Activated T-cell treated with anti-CD3 and anti-CD28 coated beads, Interleukin-2, amount 50 U/mL, for 4 hours (primary cell): ENCODE results near the gene GP1BB. TPM values are rescaled to one million over a fixed set of nuclear protein-coding genes. Genes with fewer than 3 reads are reported as not detected.

ENCODE experiments used
- ATAC-seq, 2 donors: fragments of 200-7000 bp; cut with Tn5 transposase; one replicate each; pipeline ENCODE4 v1.10.0; 2021
- DNase-seq: peaks from one replicate; pipeline ENCODE4 v3.0.0-alpha.2; 2020
- H3K27me3 Mint-ChIP-seq: one replicate; pipeline ENCODE4 v1.8.0; 2021; ENCODE audit warnings: low read depth, mixed read lengths
- H3K36me3 Mint-ChIP-seq: one replicate; pipeline ENCODE4 v1.8.0; 2022; ENCODE audit warnings: mixed read lengths; ENCODE audit not compliant: insufficient read depth
- H3K4me1 Mint-ChIP-seq: one replicate; pipeline ENCODE4 v1.8.0; 2021; ENCODE audit warnings: low read depth, mixed read lengths
- H3K4me3 Mint-ChIP-seq: one replicate; pipeline ENCODE4 v1.8.0; 2021; ENCODE audit warnings: mild to moderate bottlenecking, moderate library complexity, mixed read lengths
- H3K9me3 Mint-ChIP-seq: one replicate; pipeline ENCODE4 v1.8.0; 2021; ENCODE audit warnings: mixed read lengths
- total RNA-seq, 3 donors: library from RNA; stranded (reverse); gene quantifications; one replicate each; pipeline ENCODE4 v1.2.1, GENCODE V29; 2021

GP1BB gene
- total RNA-seq, 3 donors from 2014 or later = 0.25 to 0.37 TPM; not detected in 1

GRCh38 chr22:19734163-19734562 is 10.8 kb downstream of the GP1BB start:
- H3K4me3 Mint-ChIP-seq = no peak overlapping the region
- ATAC-seq (no peak), DNase-seq (no peak)
- H3K4me1 Mint-ChIP-seq = peaks cover 2% of the 10 kb centered on the region
- no peaks in the 10 kb centered on the region for H3K9me3 Mint-ChIP-seq
- no peaks in the 10 kb centered on the region for H3K36me3 Mint-ChIP-seq
- no peaks in the 10 kb centered on the region for H3K27me3 Mint-ChIP-seq

GRCh38 chr22:19734837-19735382 is 11.6 kb downstream of the GP1BB start:
- peaks cover 2% of the 10 kb centered on the region for H3K4me1 Mint-ChIP-seq
- H3K27me3 Mint-ChIP-seq = no peaks in the 10 kb centered on the region
- H3K9me3 Mint-ChIP-seq = no peaks in the 10 kb centered on the region
- no peak overlapping the region for H3K4me3 Mint-ChIP-seq
- DNase-seq (no peak), ATAC-seq (no peak)
- no peaks in the 10 kb centered on the region for H3K36me3 Mint-ChIP-seq

- ATAC-seq = no peak
- Mint-ChIP-seq H3K9me3 (no peaks in the 10 kb centered on the region), H3K4me3 (no peak overlapping the region)
Observed at GRCh38 chr22:19735665-19736510, 12.5 kb downstream of the GP1BB start.

GRCh38 chr22:19737846-19738663 is 14.7 kb downstream of the GP1BB start:
- Mint-ChIP-seq H3K4me3 (no peak overlapping the region), H3K36me3 (no peaks in the 10 kb centered on the region)

More at GRCh38 chr22:19735665-19736510, 12.5 kb downstream of the GP1BB start:
- DNase-seq = no peak
- H3K27me3 Mint-ChIP-seq = no peaks in the 10 kb centered on the region
- no peaks in the 10 kb centered on the region for H3K4me1 Mint-ChIP-seq
- H3K36me3 Mint-ChIP-seq = no peaks in the 10 kb centered on the region

GRCh38 chr22:19738664-19739447 is 15.5 kb downstream of the GP1BB start:
- Mint-ChIP-seq H3K27me3 (no peaks in the 10 kb centered on the region), H3K9me3 (no peaks in the 10 kb centered on the region), H3K36me3 (no peaks in the 10 kb centered on the region), H3K4me3 (no peak overlapping the region), H3K4me1 (no peaks in the 10 kb centered on the region)
- ATAC-seq = no peak
- no peak for DNase-seq

More at GRCh38 chr22:19737846-19738663, 14.7 kb downstream of the GP1BB start:
- DNase-seq (no peak), ATAC-seq (no peak)
- Mint-ChIP-seq H3K9me3 (no peaks in the 10 kb centered on the region), H3K4me1 (no peaks in the 10 kb centered on the region), H3K27me3 (no peaks in the 10 kb centered on the region)

- no peak for DNase-seq
- no peaks in the 10 kb centered on the region for H3K4me1 Mint-ChIP-seq
- H3K4me3 Mint-ChIP-seq = no peak overlapping the region
- no peaks in the 10 kb centered on the region for H3K36me3 Mint-ChIP-seq
- H3K9me3 Mint-ChIP-seq = no peaks in the 10 kb centered on the region
- H3K27me3 Mint-ChIP-seq = no peaks in the 10 kb centered on the region
- ATAC-seq = no peak
Observed at GRCh38 chr22:19739448-19739895, 16.1 kb downstream of the GP1BB start.

GRCh38 chr22:19739911-19740449 is 16.6 kb downstream of the GP1BB start:
- Mint-ChIP-seq H3K36me3 (no peaks in the 10 kb centered on the region), H3K4me3 (no peak overlapping the region), H3K27me3 (no peaks in the 10 kb centered on the region), H3K9me3 (no peaks in the 10 kb centered on the region), H3K4me1 (no peaks in the 10 kb centered on the region)
- ATAC-seq (no peak), DNase-seq (no peak)

- H3K4me1 Mint-ChIP-seq = no peaks in the 10 kb centered on the region
- no peaks in the 10 kb centered on the region for H3K36me3 Mint-ChIP-seq
- no peaks in the 10 kb centered on the region for H3K27me3 Mint-ChIP-seq
- H3K9me3 Mint-ChIP-seq = no peaks in the 10 kb centered on the region
- H3K4me3 Mint-ChIP-seq = no peak overlapping the region
- ATAC-seq (no peak), DNase-seq (no peak)
Observed at GRCh38 chr22:19740586-19740985, 17.2 kb downstream of the GP1BB start.

GRCh38 chr22:19741053-19741452 is 17.7 kb downstream of the GP1BB start:
- no peak overlapping the region for H3K4me3 Mint-ChIP-seq
- H3K36me3 Mint-ChIP-seq = no peaks in the 10 kb centered on the region
- DNase-seq (no peak), ATAC-seq (no peak)
- no peaks in the 10 kb centered on the region for H3K27me3 Mint-ChIP-seq
- no peaks in the 10 kb centered on the region for H3K4me1 Mint-ChIP-seq
- H3K9me3 Mint-ChIP-seq = no peaks in the 10 kb centered on the region

- Mint-ChIP-seq H3K4me1 (no peaks in the 10 kb centered on the region), H3K27me3 (no peaks in the 10 kb centered on the region), H3K4me3 (no peak overlapping the region), H3K36me3 (no peaks in the 10 kb centered on the region), H3K9me3 (no peaks in the 10 kb centered on the region)
- ATAC-seq (no peak), DNase-seq (no peak)
Observed at GRCh38 chr22:19742160-19743066, 19.1 kb downstream of the GP1BB start.

GRCh38 chr22:19743081-19743480 is 19.7 kb downstream of the GP1BB start:
- Mint-ChIP-seq H3K4me3 (no peak overlapping the region), H3K27me3 (no peaks in the 10 kb centered on the region), H3K4me1 (no peaks in the 10 kb centered on the region), H3K36me3 (no peaks in the 10 kb centered on the region), H3K9me3 (no peaks in the 10 kb centered on the region)
- ATAC-seq (no peak), DNase-seq (no peak)

- Mint-ChIP-seq H3K4me3 (no peak overlapping the region), H3K9me3 (no peaks in the 10 kb centered on the region), H3K4me1 (no peaks in the 10 kb centered on the region), H3K27me3 (no peaks in the 10 kb centered on the region), H3K36me3 (no peaks in the 10 kb centered on the region)
- DNase-seq (no peak), ATAC-seq (no peak)
Observed at GRCh38 chr22:19743651-19744050, 20.3 kb downstream of the GP1BB start.
